Measurements from ENCODE around the gene NT5DC3. TPM values are rescaled to one million over a fixed set of nuclear protein-coding genes. Genes with fewer than 3 reads are reported as not detected.
A peak's percentile ranks its signal among the peaks of the same experiment; 100 is the strongest.
"Not testable (repeated sequence)": the region's sequence is repeated elsewhere in the genome, so short reads cannot be mapped to it uniquely, and the experiment has no call there.

NT5DC3 gene
- total RNA-seq, 2 donors from 2014 or later: 12.4 to 29.7 TPM

DNA sequence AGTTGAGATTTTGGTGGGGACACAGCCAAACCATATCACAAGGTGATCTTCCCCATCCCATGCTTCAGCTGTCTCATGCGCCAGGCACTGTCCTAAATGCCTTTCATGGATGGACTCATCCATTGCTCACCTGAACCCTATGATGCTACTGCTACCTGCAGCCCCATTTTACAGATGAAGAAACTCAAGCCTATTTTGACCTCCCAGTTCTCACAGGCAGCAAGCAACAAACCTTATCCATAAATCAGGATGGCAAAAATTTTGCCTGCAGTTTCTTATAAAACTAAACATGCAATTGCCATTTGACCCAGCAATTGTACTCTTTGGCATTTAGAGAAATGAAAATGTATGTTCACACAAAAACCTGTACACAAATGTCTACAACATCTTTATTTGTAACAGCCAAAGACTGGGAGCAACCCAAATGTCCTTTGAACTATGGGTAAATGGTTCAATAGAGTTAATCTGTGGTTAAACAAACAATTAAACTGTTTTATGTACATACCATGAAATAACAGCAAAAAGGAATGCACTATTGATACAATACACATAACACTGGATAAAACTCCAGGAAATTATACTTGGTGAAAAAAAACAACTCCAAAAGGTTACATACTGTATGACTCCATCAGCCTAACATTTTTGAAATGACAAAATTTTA, 2.6 kb downstream of the NT5DC3 start:
- Histone ChIP-seq H3K9me3 (no peaks in the 10 kb centered on the region), H3K4me3 (peak overlapping the region in 1 of 2 donors; percentile 63), H3K27ac (peak overlapping the region; percentile 78 to 81), H3K27me3 (replicated peaks; ENCODE audit: insufficient read depth) (no peaks in the 10 kb centered on the region), H3K4me1 (replicated peaks) (no peaks in the 10 kb centered on the region), H3K36me3 (no peaks in the 10 kb centered on the region)
- intact Hi-C loops (cut with DNase I): no loop called here
- TF ChIP-seq, protein P1, sequence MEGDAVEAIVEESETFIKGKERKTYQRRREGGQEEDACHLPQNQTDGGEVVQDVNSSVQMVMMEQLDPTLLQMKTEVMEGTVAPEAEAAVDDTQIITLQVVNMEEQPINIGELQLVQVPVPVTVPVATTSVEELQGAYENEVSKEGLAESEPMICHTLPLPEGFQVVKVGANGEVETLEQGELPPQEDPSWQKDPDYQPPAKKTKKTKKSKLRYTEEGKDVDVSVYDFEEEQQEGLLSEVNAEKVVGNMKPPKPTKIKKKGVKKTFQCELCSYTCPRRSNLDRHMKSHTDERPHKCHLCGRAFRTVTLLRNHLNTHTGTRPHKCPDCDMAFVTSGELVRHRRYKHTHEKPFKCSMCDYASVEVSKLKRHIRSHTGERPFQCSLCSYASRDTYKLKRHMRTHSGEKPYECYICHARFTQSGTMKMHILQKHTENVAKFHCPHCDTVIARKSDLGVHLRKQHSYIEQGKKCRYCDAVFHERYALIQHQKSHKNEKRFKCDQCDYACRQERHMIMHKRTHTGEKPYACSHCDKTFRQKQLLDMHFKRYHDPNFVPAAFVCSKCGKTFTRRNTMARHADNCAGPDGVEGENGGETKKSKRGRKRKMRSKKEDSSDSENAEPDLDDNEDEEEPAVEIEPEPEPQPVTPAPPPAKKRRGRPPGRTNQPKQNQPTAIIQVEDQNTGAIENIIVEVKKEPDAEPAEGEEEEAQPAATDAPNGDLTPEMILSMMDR (IDR thresholded peaks at IDR 0.05): no peak
- no peak for TF ChIP-seq POLR2AphosphoS5 (IDR thresholded peaks at IDR 0.05)
- TF ChIP-seq POLR2A (IDR thresholded peaks at IDR 0.05): no peak
- DNase-seq (ENCODE audit: low spot score): no peak
- WGBS: 93% methylated on average over 1 of the region's 1 CpG

DNA sequence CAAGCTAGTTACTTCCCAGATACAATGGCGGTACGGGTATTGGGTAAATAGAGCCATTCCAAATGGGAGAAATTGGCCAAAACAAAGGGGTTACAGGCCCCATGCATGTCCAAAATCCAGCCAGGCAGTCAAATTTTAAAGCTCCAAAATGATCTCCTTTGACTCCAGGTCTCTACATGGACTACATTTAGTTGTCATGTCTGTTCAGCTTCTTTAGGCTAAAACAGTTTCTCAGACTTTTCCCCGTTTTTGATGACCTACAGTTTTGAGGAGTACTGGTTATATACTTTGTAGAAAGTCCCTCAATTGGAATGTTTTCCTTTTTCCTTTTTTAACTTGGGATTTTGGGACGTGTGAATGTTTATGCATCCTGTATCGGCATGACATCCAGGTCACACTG, 4.7 kb downstream of the NT5DC3 start:
- H3K9me3 ChIP-seq: no peaks in the 10 kb centered on the region
- 94% methylated on average over 5 of the region's 5 CpGs for WGBS
- TF ChIP-seq, protein P1 (IDR thresholded peaks at IDR 0.05): no peak

DNA sequence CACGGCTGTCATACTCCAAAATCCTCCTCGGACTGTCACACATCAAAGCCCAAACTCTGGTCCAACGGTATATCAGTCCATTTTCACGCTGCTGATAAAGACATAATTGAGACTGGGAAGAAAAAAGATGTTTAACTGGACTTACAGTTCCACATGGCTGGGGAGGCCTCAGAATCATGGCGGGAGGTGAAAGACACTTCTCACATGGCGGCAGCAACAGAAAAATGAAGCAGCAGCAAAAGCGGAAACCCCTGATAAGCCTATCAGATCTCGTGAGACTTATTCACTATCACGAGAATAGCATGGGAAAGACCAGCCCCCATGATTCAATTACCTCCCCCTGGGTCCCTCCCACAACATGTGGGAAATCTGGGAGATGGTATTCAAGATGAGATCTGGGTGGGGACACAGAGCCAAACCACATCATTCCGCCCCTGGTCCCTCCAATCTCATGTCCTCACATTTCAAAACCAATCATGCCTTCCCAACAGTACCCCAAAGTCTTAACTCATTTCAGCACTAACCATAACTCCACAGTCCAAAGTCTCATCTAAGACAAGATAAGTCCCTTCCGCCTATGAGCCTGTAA, 5.2 kb downstream of the NT5DC3 start:
- H3K9me3 ChIP-seq; H3K36me3 ChIP-seq; H3K4me1 ChIP-seq (replicated peaks); H3K27me3 ChIP-seq (replicated peaks; ENCODE audit: insufficient read depth); H3K27ac ChIP-seq; DNase-seq (ENCODE audit: low spot score); intact Hi-C loops (cut with DNase I); H3K4me3 ChIP-seq: not testable (repeated sequence)
- WGBS: 96% methylated on average over 11 of the region's 11 CpGs

More for the DNA sequence above, 4.7 kb downstream of the NT5DC3 start:
- Histone ChIP-seq H3K27me3 (replicated peaks; ENCODE audit: insufficient read depth) (no peaks in the 10 kb centered on the region), H3K36me3 (no peaks in the 10 kb centered on the region), H3K4me1 (replicated peaks) (no peaks in the 10 kb centered on the region), H3K27ac (no peak overlapping the region), H3K4me3 (no peak overlapping the region)
- intact Hi-C loops (cut with DNase I): no loop called here
- no peak for DNase-seq (ENCODE audit: low spot score)

DNA sequence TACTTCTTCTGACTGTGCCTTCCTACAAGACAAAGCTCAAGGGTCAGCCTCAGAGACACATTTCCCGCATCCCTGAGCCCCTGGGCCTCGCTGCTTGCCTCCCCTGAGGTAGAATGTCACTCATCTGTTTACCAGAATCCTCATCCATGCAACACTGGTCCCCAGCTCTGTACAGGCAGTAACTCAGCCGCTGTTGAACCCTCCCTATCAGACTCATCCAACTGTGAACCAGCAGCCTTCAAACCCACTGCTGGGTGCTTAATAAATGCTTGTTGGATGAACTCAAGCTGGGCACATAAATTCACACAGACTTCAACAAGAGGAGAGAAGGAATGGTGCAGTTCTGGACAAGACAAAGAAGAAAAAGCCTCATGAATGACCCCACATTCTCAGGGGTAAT, 6.1 kb downstream of the NT5DC3 start:
- 93% methylated on average over 3 of the region's 3 CpGs for WGBS
- TF ChIP-seq, protein P1 (IDR thresholded peaks at IDR 0.05): no peak
- no peak for TF ChIP-seq POLR2A (IDR thresholded peaks at IDR 0.05)
- TF ChIP-seq POLR2AphosphoS5 (IDR thresholded peaks at IDR 0.05): no peak
- no peak overlapping the region for H3K27ac ChIP-seq
- no peaks in the 10 kb centered on the region for H3K27me3 ChIP-seq (replicated peaks; ENCODE audit: insufficient read depth)
- no peaks in the 10 kb centered on the region for H3K4me1 ChIP-seq (replicated peaks)
- H3K4me3 ChIP-seq: no peak overlapping the region
- H3K36me3 ChIP-seq: no peaks in the 10 kb centered on the region
- DNase-seq (ENCODE audit: low spot score): no peak
- no peaks in the 10 kb centered on the region for H3K9me3 ChIP-seq
- intact Hi-C loops (cut with DNase I): no loop called here

DNA sequence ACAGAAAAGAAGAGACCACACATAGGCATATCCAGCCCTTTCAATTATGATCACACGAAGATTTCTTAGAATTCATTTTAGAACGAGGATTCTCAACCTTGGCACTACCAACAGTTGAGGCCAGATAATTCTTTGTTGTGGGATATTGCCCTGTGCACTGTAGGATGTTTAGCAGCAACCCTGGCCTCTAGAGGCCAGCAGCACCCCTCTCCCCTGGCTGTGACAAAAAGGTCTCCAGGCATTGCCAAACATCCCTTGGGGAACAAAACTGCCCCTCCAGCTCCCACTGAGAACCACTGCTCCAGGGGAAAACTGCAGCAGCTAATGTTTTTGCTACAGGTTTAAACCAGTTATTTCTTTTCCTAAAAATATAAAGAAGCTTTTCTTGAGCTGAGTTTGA, 7.1 kb downstream of the NT5DC3 start:
- 47% methylated on average over 2 of the region's 2 CpGs for WGBS
- no peaks in the 10 kb centered on the region for H3K9me3 ChIP-seq
- no peak overlapping the region for H3K4me3 ChIP-seq
- intact Hi-C loops (cut with DNase I): no loop called here
- H3K36me3 ChIP-seq: no peaks in the 10 kb centered on the region
- H3K27me3 ChIP-seq (replicated peaks; ENCODE audit: insufficient read depth): no peaks in the 10 kb centered on the region
- no peak for DNase-seq (ENCODE audit: low spot score)
- TF ChIP-seq, protein P1 (IDR thresholded peaks at IDR 0.05): no peak
- TF ChIP-seq POLR2AphosphoS5 (IDR thresholded peaks at IDR 0.05): no peak
- TF ChIP-seq POLR2A (IDR thresholded peaks at IDR 0.05): no peak
- no peaks in the 10 kb centered on the region for H3K4me1 ChIP-seq (replicated peaks)
- H3K27ac ChIP-seq: no peak overlapping the region
